GM19043 (cell line): ENCODE results near the gene G6PC1.
"Not testable (repeated sequence)": the region's sequence is repeated elsewhere in the genome, so short reads cannot be mapped to it uniquely, and the experiment has no call there.

Experiments used
- ATAC-seq: cut with Tn5 transposase; IDR thresholded peaks from one replicate; pipeline ENCODE4 v1.9.1; 2021; ENCODE audit warnings: low read depth; ENCODE audit not compliant: unreplicated experiment

The G6PC1 gene

GRCh38 chr17:42900460-42901331 is at the start of gene G6PC1:
TSS of gene G6PC1 (plus strand) at chr17:42900799. CDS start at chr17:42900877, 78 bp downstream.
- no peak for ATAC-seq

- ATAC-seq: no peak
These were observed 49.6 kb upstream of the G6PC1 start, which contains the start of gene AOC3 for GRCh38 chr17:42850954-42851353. TSS of gene AOC3 (plus strand) at chr17:42851199. CDS start at chr17:42851344, 145 bp downstream.

GRCh38 chr17:42851371-42852240 is 49.0 kb upstream of the G6PC1 start:
- not testable (repeated sequence) for ATAC-seq

GRCh38 chr17:42852351-42852750 is 48.2 kb upstream of the G6PC1 start:
- no peak for ATAC-seq

- ATAC-seq: no peak
These were observed 47.6 kb upstream of the G6PC1 start for GRCh38 chr17:42853004-42853403.

GRCh38 chr17:42853597-42853967 is 47.0 kb upstream of the G6PC1 start:
- ATAC-seq: no peak

GRCh38 chr17:42853968-42854790 is 46.4 kb upstream of the G6PC1 start:
- ATAC-seq: no peak

GRCh38 chr17:42855048-42855596 is 45.5 kb upstream of the G6PC1 start:
- ATAC-seq: no peak

- not testable (repeated sequence) for ATAC-seq
These were observed 44.5 kb upstream of the G6PC1 start for GRCh38 chr17:42856093-42856492.

- ATAC-seq: not testable (repeated sequence)
These were observed 44.1 kb upstream of the G6PC1 start for GRCh38 chr17:42856516-42856915.

GRCh38 chr17:42857389-42857788 is 43.2 kb upstream of the G6PC1 start:
- ATAC-seq: no peak

- ATAC-seq: no peak
These were observed 34.9 kb upstream of the G6PC1 start for GRCh38 chr17:42865638-42866094.

GRCh38 chr17:42866216-42866615 is 34.4 kb upstream of the G6PC1 start:
- no peak for ATAC-seq

GRCh38 chr17:42866631-42867575 is 33.7 kb upstream of the G6PC1 start:
- ATAC-seq: no peak

- ATAC-seq: not testable (repeated sequence)
These were observed 32.8 kb upstream of the G6PC1 start for GRCh38 chr17:42867694-42868261.

GRCh38 chr17:42868338-42868737 is 32.3 kb upstream of the G6PC1 start:
- no peak for ATAC-seq

- ATAC-seq: no peak
These were observed 29.0 kb upstream of the G6PC1 start for GRCh38 chr17:42871647-42872046.

- ATAC-seq: no peak
These were observed 28.2 kb upstream of the G6PC1 start for GRCh38 chr17:42872251-42872965.
